Measurements from ENCODE around the gene ALDH1A2.

DNA sequence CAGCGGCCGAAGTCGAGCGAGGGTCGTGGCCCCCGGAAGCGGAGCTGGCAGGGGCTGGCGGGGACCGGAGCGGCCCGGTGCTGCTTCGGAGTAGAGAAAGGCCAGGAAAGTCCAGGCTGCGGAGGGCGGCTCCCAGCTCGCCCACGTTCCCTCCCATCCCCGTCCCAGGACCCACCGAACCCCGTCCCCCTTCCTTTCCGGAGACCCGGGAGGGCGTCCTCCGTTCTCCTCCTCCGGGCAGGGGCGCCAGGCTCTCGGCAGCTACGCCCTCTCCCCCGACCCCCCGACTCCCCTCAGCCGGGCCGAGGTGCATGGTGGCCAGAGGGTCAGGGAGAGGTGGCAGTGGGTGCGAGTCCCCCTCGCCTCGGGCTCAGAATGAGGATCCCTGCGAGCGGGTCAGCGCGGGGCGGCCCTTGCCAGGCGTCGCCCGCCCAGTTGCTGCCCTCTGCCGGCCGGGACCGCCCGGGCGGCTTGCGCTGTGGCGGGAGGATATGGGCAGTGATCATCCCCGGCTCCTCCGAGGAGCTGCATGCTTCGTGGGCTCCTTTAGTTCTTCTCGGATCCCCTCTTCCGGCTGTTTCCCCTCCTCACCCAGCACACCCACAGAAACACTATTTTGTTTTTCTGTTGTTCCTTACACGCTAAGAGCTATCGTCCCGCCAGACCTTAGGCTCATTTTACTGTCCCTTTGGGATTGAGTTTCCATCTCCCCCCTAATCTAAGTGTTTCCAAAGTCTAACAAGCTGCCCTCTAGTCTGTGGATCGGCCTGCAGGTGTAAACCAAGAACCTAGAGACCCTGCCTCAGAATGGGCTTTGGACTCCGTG, 744 bp upstream of the ALDH1A2 start:
- TF ChIP-seq YY1 (IDR thresholded peaks at IDR 0.05; ENCODE audit: insufficient read depth, insufficient read length) (no peak), SUZ12 (IDR thresholded peaks at IDR 0.05; ENCODE audit: extremely low read depth, insufficient read depth, insufficient read length) (peak; percentile 30), ZNF274 (IDR thresholded peaks at IDR 0.05; ENCODE audit: low read depth, low read length) (no peak)
